WTC11 (cell line): ENCODE measurements around the gene HOXA2. TPM values are rescaled to one million over a fixed set of nuclear protein-coding genes. Genes with fewer than 3 reads are reported as not detected.

Experiments used
- ATAC-seq: fragments of 200-7000 bp; cut with Tn5 transposase; 2 replicates; pipeline ENCODE4 v1.10.0; 2021; ENCODE audit warnings: mild to moderate bottlenecking, moderate library complexity
- CTCF ChIA-PET: fragments of 300-600 bp; sonication (Branson Sonifier 250); formaldehyde crosslinking; loops from one replicate; lab custom pipeline; 2021; ENCODE audit warnings: antibody characterized with exemption; lab: Charles Lee
- POLR2A ChIA-PET: fragments of 350-600 bp; sonication (Branson Sonifier 250); formaldehyde crosslinking; loops from one replicate; lab custom pipeline; 2021; ENCODE audit warnings: antibody characterized with exemption; lab: Charles Lee
- DNase-seq: peaks from one replicate; pipeline ENCODE4 v3.0.0; 2021; ENCODE audit warnings: low spot score
- H3K27ac Mint-ChIP-seq: 2 replicates; pipeline ENCODE4 v1.8.0; 2021; ENCODE audit warnings: mixed read lengths
- H3K27me3 Mint-ChIP-seq: 2 replicates; pipeline ENCODE4 v1.8.0; 2021; ENCODE audit warnings: low read depth, mild to moderate bottlenecking, moderate library complexity, mixed read lengths
- H3K36me3 Mint-ChIP-seq: 2 replicates; pipeline ENCODE4 v1.8.0; 2021; ENCODE audit warnings: mixed read lengths
- H3K4me1 Mint-ChIP-seq: 2 replicates; pipeline ENCODE4 v1.8.0; 2022; ENCODE audit warnings: mixed read lengths
- H3K4me3 Mint-ChIP-seq: 2 replicates; pipeline ENCODE4 v1.8.0; 2021; ENCODE audit warnings: mild to moderate bottlenecking, moderate library complexity, mixed read lengths
- H3K9me3 Mint-ChIP-seq: 2 replicates; pipeline ENCODE4 v1.8.0; 2021; ENCODE audit warnings: mixed read lengths
- CBFB ChIP-seq: sonication (generic); formaldehyde crosslinking; IDR thresholded peaks from 2 replicates; pipeline ENCODE4 v1.8.1; 2022; ENCODE audit warnings: mild to moderate bottlenecking, low read depth, missing genetic modification reagents
- CREM ChIP-seq: sonication (generic); formaldehyde crosslinking; IDR thresholded peaks from 2 replicates; pipeline ENCODE4 v1.8.1; 2022; ENCODE audit warnings: mild to moderate bottlenecking, missing genetic modification reagents, moderate library complexity
- E2F1 ChIP-seq: sonication (generic); formaldehyde crosslinking; IDR thresholded peaks from 2 replicates; pipeline ENCODE4 v1.8.0; 2022; ENCODE audit warnings: mild to moderate bottlenecking, missing genetic modification reagents
- EMX1 ChIP-seq: fragments of 250-450 bp; sonication (Bioruptor Pico); IDR thresholded peaks from 2 replicates; pipeline ENCODE4 v1.8.0; 2021; ENCODE audit warnings: mild to moderate bottlenecking
- ESRRA ChIP-seq: sonication (generic); formaldehyde crosslinking; IDR thresholded peaks from 2 replicates; pipeline ENCODE4 v1.8.1; 2022; ENCODE audit warnings: mild to moderate bottlenecking, missing genetic modification reagents, borderline replicate concordance
- MAX ChIP-seq: sonication (generic); formaldehyde crosslinking; IDR thresholded peaks from 2 replicates; pipeline ENCODE4 v1.8.0; 2022; ENCODE audit warnings: mild to moderate bottlenecking, missing genetic modification reagents
- MYBL2 ChIP-seq: sonication (generic); formaldehyde crosslinking; IDR thresholded peaks from 2 replicates; pipeline ENCODE4 v1.8.1; 2023; ENCODE audit warnings: mild to moderate bottlenecking, moderate library complexity, missing genetic modification reagents
- NFE2L1 ChIP-seq: sonication (generic); formaldehyde crosslinking; IDR thresholded peaks from 2 replicates; pipeline ENCODE4 v1.8.1; 2023; ENCODE audit warnings: missing genetic modification reagents
- OVOL2 ChIP-seq: fragments of 250-450 bp; sonication (Bioruptor Pico); IDR thresholded peaks from 2 replicates; pipeline ENCODE4 v1.9.0; 2021; ENCODE audit warnings: mild to moderate bottlenecking, borderline replicate concordance
- RELA ChIP-seq: sonication (generic); formaldehyde crosslinking; IDR thresholded peaks from 2 replicates; pipeline ENCODE4 v1.8.1; 2022; ENCODE audit warnings: missing genetic modification reagents, mild to moderate bottlenecking, borderline replicate concordance
- SMAD4 ChIP-seq: sonication (generic); formaldehyde crosslinking; IDR thresholded peaks from 2 replicates; pipeline ENCODE4 v1.8.0; 2022; ENCODE audit warnings: mild to moderate bottlenecking, missing genetic modification reagents
- STAT6 ChIP-seq: sonication (generic); formaldehyde crosslinking; conservative IDR thresholded peaks from 2 replicates; pipeline ENCODE4 v1.8.1; 2023; ENCODE audit warnings: mild to moderate bottlenecking, low read depth, missing genetic modification reagents, moderate library complexity
- USF2 ChIP-seq: sonication (generic); formaldehyde crosslinking; IDR thresholded peaks from 2 replicates; pipeline ENCODE4 v1.8.1; 2023; ENCODE audit warnings: mild to moderate bottlenecking, missing genetic modification reagents, moderate library complexity
- ZBTB21 ChIP-seq: sonication (generic); formaldehyde crosslinking; IDR thresholded peaks from 2 replicates; pipeline ENCODE4 v1.8.1; 2023; ENCODE audit warnings: mild to moderate bottlenecking, missing genetic modification reagents, borderline replicate concordance
- ZBTB43 ChIP-seq: sonication (generic); formaldehyde crosslinking; IDR thresholded peaks from 2 replicates; pipeline ENCODE4 v1.8.1; 2023; ENCODE audit warnings: mild to moderate bottlenecking, missing genetic modification reagents
- ZNF138 ChIP-seq: sonication (generic); formaldehyde crosslinking; conservative IDR thresholded peaks from 2 replicates; pipeline ENCODE4 v1.8.1; 2022; ENCODE audit warnings: mild to moderate bottlenecking, moderate library complexity, missing genetic modification reagents
- ZNF219 ChIP-seq: sonication (generic); formaldehyde crosslinking; IDR thresholded peaks from 2 replicates; pipeline ENCODE4 v1.8.0; 2023; ENCODE audit warnings: missing genetic modification reagents, mild to moderate bottlenecking, borderline replicate concordance
- ZNF263 ChIP-seq: sonication (generic); formaldehyde crosslinking; IDR thresholded peaks from 2 replicates; pipeline ENCODE4 v1.8.1; 2022; ENCODE audit warnings: low read depth, mild to moderate bottlenecking, moderate library complexity, missing genetic modification reagents
- ZNF396 ChIP-seq: fragments of 250-450 bp; sonication (Bioruptor Pico); IDR thresholded peaks from 2 replicates; pipeline ENCODE4 v1.8.0; 2021; ENCODE audit warnings: mild to moderate bottlenecking, moderate library complexity, borderline replicate concordance
- total RNA-seq: library from RNA; stranded (reverse); gene quantifications from 3 replicates; pipeline ENCODE4 v1.2.3, GENCODE V29; 2021

The HOXA2 gene
- total RNA-seq, 1 experiment from 2014 or later = not detected

GRCh38 chr7:27065709-27066108 lies 36.8 kb downstream of the HOXA2 start:
- ChIA-PET CTCF (no interaction called here), POLR2A (no interaction called here)
- no peak overlapping the region for H3K4me3 Mint-ChIP-seq
- H3K9me3 Mint-ChIP-seq = no peaks in the 10 kb centered on the region
- DNase-seq = no peak
- no peak overlapping the region for H3K27ac Mint-ChIP-seq
- no peaks in the 10 kb centered on the region for H3K4me1 Mint-ChIP-seq
- no peak for ATAC-seq
- peaks cover 5% of the 10 kb centered on the region for H3K27me3 Mint-ChIP-seq
- H3K36me3 Mint-ChIP-seq = no peaks in the 10 kb centered on the region
- peak; percentile 24; the same call in 1 of the 2 replicates for TF ChIP-seq USF2 (CRISPR knock-in tag)
- no peak for TF ChIP-seq CREM (CRISPR knock-in tag)

GRCh38 chr7:27064661-27065060 lies 37.8 kb downstream of the HOXA2 start:
- Mint-ChIP-seq H3K9me3 (no peaks in the 10 kb centered on the region), H3K27ac (no peak overlapping the region), H3K4me1 (no peaks in the 10 kb centered on the region), H3K27me3 (peaks cover 9% of the 10 kb centered on the region), H3K4me3 (no peak overlapping the region), H3K36me3 (no peaks in the 10 kb centered on the region)
- ATAC-seq (no peak), DNase-seq (no peak)
- CTCF ChIA-PET = interaction anchor here (1.5 kb wide), 1 partner anchor 12 kb away, joined by 6 read pairs; no protein-coding TSS in a partner anchor
- no peak for TF ChIP-seq SMAD4
- no peak for TF ChIP-seq EMX1 (CRISPR knock-in tag)
- POLR2A ChIA-PET = interaction anchor here (0.7 kb wide), 1 partner anchor 35 kb away, joined by 5 read pairs; no protein-coding TSS in a partner anchor

- CTCF ChIA-PET = interaction anchor here (1.5 kb wide), 1 partner anchor 11 kb away, joined by 6 read pairs; no protein-coding TSS in a partner anchor
- POLR2A ChIA-PET = interaction anchor here (0.7 kb wide), 1 partner anchor 34 kb away, joined by 5 read pairs; no protein-coding TSS in a partner anchor
- H3K9me3 Mint-ChIP-seq = no peaks in the 10 kb centered on the region
- H3K27me3 Mint-ChIP-seq = peaks cover 9% of the 10 kb centered on the region; the same call in 1 of the 2 replicates
- TF ChIP-seq CBFB (CRISPR knock-in tag) (no peak), ZBTB21 (CRISPR knock-in tag) (no peak), ZNF396 (CRISPR knock-in tag) (no peak), ESRRA (CRISPR knock-in tag) (no peak), STAT6 (no peak), RELA (no peak), ZNF219 (no peak), NFE2L1 (CRISPR knock-in tag) (no peak), MYBL2 (CRISPR knock-in tag) (no peak)
- TF ChIP-seq, all 79 proteins: peak for 0
- H3K27ac Mint-ChIP-seq = no peak overlapping the region
- H3K4me3 Mint-ChIP-seq = no peak overlapping the region
- no peaks in the 10 kb centered on the region for H3K4me1 Mint-ChIP-seq
- no peak for DNase-seq
- ATAC-seq = no peak
- no peaks in the 10 kb centered on the region for H3K36me3 Mint-ChIP-seq
Observed at GRCh38 chr7:27064159-27064558, 38.3 kb downstream of the HOXA2 start.

GRCh38 chr7:27062946-27063345 lies 39.5 kb downstream of the HOXA2 start:
- no peak for DNase-seq
- CTCF ChIA-PET = no interaction called here
- Mint-ChIP-seq H3K36me3 (no peaks in the 10 kb centered on the region), H3K4me1 (no peaks in the 10 kb centered on the region), H3K27me3 (peaks cover 7% of the 10 kb centered on the region; the same call in 1 of the 2 replicates), H3K9me3 (no peaks in the 10 kb centered on the region), H3K4me3 (no peak overlapping the region), H3K27ac (no peak overlapping the region)
- POLR2A ChIA-PET = no interaction called here
- ATAC-seq = no peak
- TF ChIP-seq ZNF263 (CRISPR knock-in tag) (no peak), MAX (CRISPR knock-in tag) (no peak), OVOL2 (no peak), E2F1 (CRISPR knock-in tag) (no peak), ZNF138 (CRISPR knock-in tag) (no peak), ZBTB43 (CRISPR knock-in tag) (no peak)
